Upper lobe of right lung (tissue), 1 donor: ENCODE results near the gene MEA1. TPM values are rescaled to one million over a fixed set of nuclear protein-coding genes. Genes with fewer than 3 reads are reported as not detected.
A peak's percentile ranks its signal among the peaks of the same experiment; 100 is the strongest.

ENCODE experiments used
- ATAC-seq: fragments of 200-7000 bp; cut with Tn5 transposase; one replicate; pipeline ENCODE4 v1.9.1; 2020; ENCODE audit warnings: mild to moderate bottlenecking, moderate library complexity
- DNase-seq: peaks from one replicate; pipeline ENCODE4 v3.0.0-alpha.2; 2020
- H3K27ac ChIP-seq: fragments of 200-600 bp; one replicate; pipeline ENCODE4 v1.8.0; 2022
- H3K27me3 ChIP-seq: fragments of 200-600 bp; one replicate; pipeline ENCODE4 v1.8.0; 2022; ENCODE audit warnings: mild to moderate bottlenecking
- H3K36me3 ChIP-seq: fragments of 200-600 bp; one replicate; pipeline ENCODE4 v1.8.0; 2022
- H3K4me1 ChIP-seq: fragments of 200-600 bp; one replicate; pipeline ENCODE4 v1.8.0; 2022
- H3K4me3 ChIP-seq: fragments of 200-600 bp; one replicate; pipeline ENCODE4 v1.8.0; 2022; ENCODE audit warnings: mild to moderate bottlenecking
- H3K9me3 ChIP-seq: fragments of 200-600 bp; one replicate; pipeline ENCODE4 v1.8.0; 2022
- intact Hi-C: fragments of 100-400 bp; cut with DNase I; formaldehyde crosslinking; loops from one replicate; pipeline ENCODE4 v1.11.0; 2022
- total RNA-seq: library from RNA; stranded (reverse); fragmentation: NEBNext Ultra II Directional; extraction: Animal tissue kit (Norgen Biotek cat#: 25700); gene quantifications from one replicate; pipeline ENCODE4 v1.2.1, GENCODE V29; 2021
- TF ChIP-seq, protein P1 (sequence below): fragments of 200-600 bp; IDR thresholded peaks from one replicate; pipeline ENCODE4 v1.8.0; 2022; ENCODE audit warnings: antibody characterized with exemption
- donor health status: DM: no; HTN: yes; CAD: no; lungs with severe emphysema.

Gene MEA1
- total RNA-seq, 1 donor from 2014 or later = 45.5 TPM

DNA sequence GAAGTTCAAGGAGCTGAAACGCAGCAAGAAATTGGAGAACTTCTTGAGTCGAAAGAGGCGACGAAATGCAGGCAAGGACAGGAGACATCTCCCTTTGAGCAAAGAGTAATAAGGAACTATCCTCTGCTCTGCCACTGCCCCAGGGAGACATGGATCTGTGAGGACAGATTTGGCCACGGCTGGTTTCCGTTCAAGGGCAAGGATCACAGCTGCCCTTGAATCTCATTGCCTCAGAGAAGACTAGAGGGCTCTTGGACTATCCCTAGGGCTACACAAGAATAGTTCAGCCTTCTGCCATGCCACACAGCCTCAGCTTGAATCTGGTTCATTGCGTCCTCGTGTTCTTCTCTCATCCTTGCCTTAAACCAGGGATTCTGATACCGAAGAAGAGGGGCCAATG lies 15.4 kb upstream of the MEA1 start:
- TF ChIP-seq, protein P1, sequence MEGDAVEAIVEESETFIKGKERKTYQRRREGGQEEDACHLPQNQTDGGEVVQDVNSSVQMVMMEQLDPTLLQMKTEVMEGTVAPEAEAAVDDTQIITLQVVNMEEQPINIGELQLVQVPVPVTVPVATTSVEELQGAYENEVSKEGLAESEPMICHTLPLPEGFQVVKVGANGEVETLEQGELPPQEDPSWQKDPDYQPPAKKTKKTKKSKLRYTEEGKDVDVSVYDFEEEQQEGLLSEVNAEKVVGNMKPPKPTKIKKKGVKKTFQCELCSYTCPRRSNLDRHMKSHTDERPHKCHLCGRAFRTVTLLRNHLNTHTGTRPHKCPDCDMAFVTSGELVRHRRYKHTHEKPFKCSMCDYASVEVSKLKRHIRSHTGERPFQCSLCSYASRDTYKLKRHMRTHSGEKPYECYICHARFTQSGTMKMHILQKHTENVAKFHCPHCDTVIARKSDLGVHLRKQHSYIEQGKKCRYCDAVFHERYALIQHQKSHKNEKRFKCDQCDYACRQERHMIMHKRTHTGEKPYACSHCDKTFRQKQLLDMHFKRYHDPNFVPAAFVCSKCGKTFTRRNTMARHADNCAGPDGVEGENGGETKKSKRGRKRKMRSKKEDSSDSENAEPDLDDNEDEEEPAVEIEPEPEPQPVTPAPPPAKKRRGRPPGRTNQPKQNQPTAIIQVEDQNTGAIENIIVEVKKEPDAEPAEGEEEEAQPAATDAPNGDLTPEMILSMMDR = no peak
- Histone ChIP-seq H3K36me3 (peaks cover 87% of the 10 kb centered on the region), H3K27me3 (no peaks in the 10 kb centered on the region), H3K9me3 (no peaks in the 10 kb centered on the region), H3K4me1 (no peaks in the 10 kb centered on the region), H3K27ac (no peak overlapping the region), H3K4me3 (no peak overlapping the region)
- no peak for ATAC-seq
- DNase-seq = no peak
- intact Hi-C loops = no loop called here

DNA sequence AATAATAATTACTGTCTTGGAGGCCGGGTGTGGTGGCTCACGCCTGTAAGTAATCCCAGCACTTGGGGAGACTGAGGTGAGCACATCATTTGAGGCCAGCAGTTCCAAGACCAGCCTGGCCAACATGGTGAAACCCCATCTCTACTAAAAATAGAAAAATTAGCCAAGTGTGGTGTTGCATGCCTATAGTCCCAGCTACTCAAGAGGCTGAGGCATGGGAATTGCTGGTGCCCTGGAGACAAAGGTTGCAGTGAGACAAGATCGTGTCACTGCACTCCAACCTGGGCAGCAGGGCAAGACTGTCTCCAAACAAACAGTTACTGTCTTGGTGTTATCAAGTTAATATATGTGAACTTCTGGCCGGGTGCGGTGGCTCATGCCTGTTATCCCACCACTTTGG lies 12.6 kb upstream of the MEA1 start:
- H3K36me3 ChIP-seq = peaks cover 67% of the 10 kb centered on the region

DNA sequence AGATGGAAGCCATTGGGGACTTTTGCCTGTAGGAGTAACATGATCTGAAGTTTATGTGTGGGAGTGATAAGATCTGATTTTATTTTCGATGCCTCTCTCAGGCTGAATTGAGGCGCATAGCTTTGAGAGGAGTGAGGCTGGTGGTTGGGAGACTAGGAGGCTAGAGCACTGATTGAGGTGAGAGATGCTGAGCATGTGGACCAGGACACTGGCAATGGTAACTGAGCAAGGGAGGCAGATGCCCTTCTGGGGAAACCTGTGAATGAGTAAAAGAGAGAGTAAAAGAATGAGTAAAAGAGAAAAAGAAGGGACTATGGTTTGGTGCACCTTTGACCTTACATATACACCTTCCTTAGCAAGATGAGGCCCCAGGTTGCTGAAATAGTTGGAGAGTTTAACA lies 10.7 kb upstream of the MEA1 start:
- Histone ChIP-seq H3K27me3 (no peaks in the 10 kb centered on the region), H3K4me1 (peaks cover 21% of the 10 kb centered on the region), H3K36me3 (peaks cover 58% of the 10 kb centered on the region), H3K27ac (no peak overlapping the region), H3K4me3 (no peak overlapping the region), H3K9me3 (no peaks in the 10 kb centered on the region)
- TF ChIP-seq, protein P1 = no peak
- DNase-seq = no peak
- no peak for ATAC-seq
- intact Hi-C loops = no loop called here

More for the DNA sequence above, 12.6 kb upstream of the MEA1 start:
- Histone ChIP-seq H3K27me3 (no peaks in the 10 kb centered on the region), H3K27ac (no peak overlapping the region), H3K4me3 (no peak overlapping the region), H3K4me1 (peaks cover 13% of the 10 kb centered on the region), H3K9me3 (no peaks in the 10 kb centered on the region)
- ATAC-seq (no peak), DNase-seq (no peak)
- intact Hi-C loops = no loop called here
- TF ChIP-seq, protein P1 = no peak

DNA sequence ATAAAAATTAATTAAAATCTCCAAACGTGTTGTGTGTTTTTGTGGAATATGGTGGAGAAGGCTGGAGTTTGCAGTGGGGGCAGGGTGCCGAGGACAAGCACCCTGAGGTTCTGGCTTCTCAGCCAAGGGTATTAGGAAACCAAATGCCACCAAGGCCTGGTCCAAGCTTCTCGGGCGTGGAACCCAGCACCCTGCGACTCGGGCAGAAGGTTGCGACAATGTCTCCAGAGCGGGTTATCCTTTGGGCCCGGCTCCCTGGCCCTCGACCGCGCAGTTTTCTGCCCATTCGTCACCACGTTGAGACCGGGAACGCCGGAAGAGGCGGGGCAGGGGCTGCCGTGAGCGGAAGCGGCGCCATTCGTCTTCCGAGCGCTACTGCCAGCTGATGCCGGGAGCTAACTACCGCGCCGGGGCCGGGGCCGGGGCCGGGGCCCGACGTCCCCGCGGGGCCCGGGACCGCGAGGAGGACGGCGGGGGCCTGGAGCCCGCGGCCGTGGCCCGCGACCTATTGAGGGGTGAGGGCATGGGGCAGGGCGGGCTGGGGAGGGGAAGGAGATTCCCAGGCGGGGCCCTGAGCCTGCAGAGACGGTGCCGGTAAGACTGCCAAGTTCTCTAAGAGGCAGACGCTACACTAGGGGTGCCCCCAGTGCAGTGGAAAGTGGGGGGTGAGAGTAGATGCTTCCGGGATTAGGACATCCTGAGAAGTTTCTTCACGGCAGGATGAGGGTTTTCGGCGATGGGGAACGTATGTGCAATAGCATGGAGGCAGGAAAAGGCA lies 7.7 kb upstream of the MEA1 start, which contains the start of gene RRP36:
TSS of gene RRP36 (plus strand) at position 354 of the 778 bp plus-strand sequence. CDS start at position 386, 32 bp downstream.
- TF ChIP-seq, protein P1 = no peak
- H3K36me3 ChIP-seq = peaks cover 55% of the 10 kb centered on the region
- H3K4me3 ChIP-seq = peak within 1 kb of the TSS; percentile 92
- ATAC-seq = peak; percentile 95
- no peaks in the 10 kb centered on the region for H3K9me3 ChIP-seq
- intact Hi-C loops = no loop called here
- H3K4me1 ChIP-seq = peaks cover 28% of the 10 kb centered on the region
- DNase-seq = peak; percentile 92
- no peaks in the 10 kb centered on the region for H3K27me3 ChIP-seq
- H3K27ac ChIP-seq = peak within 1 kb of the TSS; percentile 87

DNA sequence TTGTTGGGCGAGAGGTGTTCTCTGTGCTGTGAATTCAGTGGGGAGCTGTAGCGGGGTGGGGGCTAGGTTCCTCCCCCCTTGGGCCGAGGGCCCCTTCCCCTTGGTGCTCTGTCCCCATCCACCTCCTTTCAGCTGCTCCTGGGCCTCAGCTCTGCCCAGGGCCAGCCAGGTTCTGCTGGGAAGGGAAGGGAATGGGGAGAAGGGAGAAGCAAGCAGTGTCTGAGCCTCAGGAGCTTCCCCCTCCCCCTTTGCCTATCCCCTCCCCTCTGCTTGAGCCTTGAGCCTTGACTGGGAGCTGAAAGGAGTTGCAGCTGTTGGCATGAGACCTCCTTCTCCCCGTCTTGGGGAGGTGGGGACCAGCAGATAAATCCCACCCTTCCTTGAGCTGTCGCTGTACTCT lies 7.1 kb upstream of the MEA1 start:
- Histone ChIP-seq H3K27ac (peak overlapping the region; percentile 87), H3K36me3 (peaks cover 49% of the 10 kb centered on the region), H3K9me3 (no peaks in the 10 kb centered on the region), H3K4me3 (peak overlapping the region; percentile 92), H3K27me3 (no peaks in the 10 kb centered on the region), H3K4me1 (peaks cover 34% of the 10 kb centered on the region)
- TF ChIP-seq, protein P1 = no peak
- no peak for ATAC-seq
- intact Hi-C loops = no loop called here
- DNase-seq = no peak
